ENCODE measurements around the gene DEFB113. TPM values are rescaled to one million over a fixed set of nuclear protein-coding genes. Genes with fewer than 3 reads are reported as not detected.

Gene DEFB113
- total and polyA plus RNA-seq, 2 donors (not counting 1 experiment from before 2014, with no cell fraction given) = not detected

DNA sequence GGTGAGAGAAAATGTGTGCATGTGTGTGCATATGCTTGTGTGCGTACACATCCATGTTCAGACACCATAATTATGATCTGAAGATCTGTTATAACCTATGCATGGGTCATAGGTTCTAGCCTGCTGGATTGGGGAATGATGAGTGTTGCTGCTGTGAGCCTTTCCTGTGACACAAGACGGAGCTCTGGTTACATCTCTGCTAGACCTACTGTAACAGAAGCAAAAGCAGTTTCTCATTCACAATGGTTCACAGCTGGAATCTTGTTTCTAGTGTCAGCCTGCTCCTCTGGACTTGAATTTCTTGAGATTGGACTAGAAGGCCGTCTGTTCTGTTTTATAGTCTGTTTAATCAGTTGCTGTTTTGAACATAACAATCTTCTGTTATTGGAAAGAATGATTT is 45.6 kb downstream of the DEFB113 start:
- H3K9ac ChIP-seq (ENCODE audit: low read length) = no peak overlapping the region
- TF ChIP-seq EZH2 (IDR thresholded peaks at IDR 0.05; ENCODE audit: borderline replicate concordance, insufficient read depth, low read depth, low read length, poor library complexity, severe bottlenecking) = no peak
- TF ChIP-seq, protein P1, sequence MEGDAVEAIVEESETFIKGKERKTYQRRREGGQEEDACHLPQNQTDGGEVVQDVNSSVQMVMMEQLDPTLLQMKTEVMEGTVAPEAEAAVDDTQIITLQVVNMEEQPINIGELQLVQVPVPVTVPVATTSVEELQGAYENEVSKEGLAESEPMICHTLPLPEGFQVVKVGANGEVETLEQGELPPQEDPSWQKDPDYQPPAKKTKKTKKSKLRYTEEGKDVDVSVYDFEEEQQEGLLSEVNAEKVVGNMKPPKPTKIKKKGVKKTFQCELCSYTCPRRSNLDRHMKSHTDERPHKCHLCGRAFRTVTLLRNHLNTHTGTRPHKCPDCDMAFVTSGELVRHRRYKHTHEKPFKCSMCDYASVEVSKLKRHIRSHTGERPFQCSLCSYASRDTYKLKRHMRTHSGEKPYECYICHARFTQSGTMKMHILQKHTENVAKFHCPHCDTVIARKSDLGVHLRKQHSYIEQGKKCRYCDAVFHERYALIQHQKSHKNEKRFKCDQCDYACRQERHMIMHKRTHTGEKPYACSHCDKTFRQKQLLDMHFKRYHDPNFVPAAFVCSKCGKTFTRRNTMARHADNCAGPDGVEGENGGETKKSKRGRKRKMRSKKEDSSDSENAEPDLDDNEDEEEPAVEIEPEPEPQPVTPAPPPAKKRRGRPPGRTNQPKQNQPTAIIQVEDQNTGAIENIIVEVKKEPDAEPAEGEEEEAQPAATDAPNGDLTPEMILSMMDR (IDR thresholded peaks at IDR 0.05) = no peak
- peaks cover 0 to 1% (median 0%) of the 10 kb centered on the region in 4 experiments for H3K27me3 ChIP-seq (replicated peaks in 1 of 4; ENCODE audit: control extremely low read depth in 1 of 4, control insufficient read depth in 3 of 4, insufficient read depth in 4 of 4, low read length in 3 of 4)
- no peak overlapping the region for H2AFZ ChIP-seq (ENCODE audit: insufficient read depth, low read depth, low read length, poor library complexity, severe bottlenecking)
- no peaks in the 10 kb centered on the region for H4K20me1 ChIP-seq (ENCODE audit: control insufficient read depth, insufficient read depth, low read length, poor library complexity, severe bottlenecking)
- WGBS (ENCODE audit: insufficient coverage) = 100% methylated on average over 1 of the region's 3 CpGs
- H3K36me3 ChIP-seq (replicated peaks in 1 of 2; ENCODE audit: control extremely low read depth in 1 of 2, control insufficient read depth in 1 of 2, extremely low read depth in 1 of 2, insufficient read depth in 2 of 2, low read length in 1 of 2) = no peaks in the 10 kb centered on the region
- H3K4me2 ChIP-seq (replicated peaks; ENCODE audit: low read depth, low read length, poor library complexity, severe bottlenecking) = no peak overlapping the region
- no peaks in the 10 kb centered on the region for H3K9me3 ChIP-seq (ENCODE audit: control extremely low read depth in 1 of 3, control insufficient read depth in 2 of 3, insufficient read depth in 1 of 3, low read length in 2 of 3)
- no peaks in the 10 kb centered on the region for H3K4me1 ChIP-seq (ENCODE audit: control insufficient read depth in 2 of 2, insufficient read depth in 2 of 2, low read length in 2 of 2)
- ChIA-PET POLR2A (no interaction called here), CTCF (no interaction called here)
- no peaks in the 10 kb centered on the region for H3K79me2 ChIP-seq (ENCODE audit: control insufficient read depth, insufficient read depth, low read length)
- H3K4me3 ChIP-seq (ENCODE audit: control extremely low read depth in 1 of 5, extremely low read depth in 1 of 5, insufficient read depth in 1 of 5, low read depth in 2 of 5, low read length in 4 of 5) = no peak overlapping the region
- no peak overlapping the region for H3K27ac ChIP-seq (ENCODE audit: low read length in 2 of 2)
- no peak for DNase-seq
- ATAC-seq (ENCODE audit: low read depth) = no peak
- H3K4me1 Mint-ChIP-seq = no peaks in the 10 kb centered on the region
- intact Hi-C loops (cut with micrococcal nuclease) = no loop called here
- H3K27ac Mint-ChIP-seq = no peak overlapping the region
- no peak overlapping the region for H3K4me3 Mint-ChIP-seq
- no peaks in the 10 kb centered on the region for H3K9me3 Mint-ChIP-seq (ENCODE audit: insufficient read depth)
- H3K27me3 Mint-ChIP-seq = no peaks in the 10 kb centered on the region

DNA sequence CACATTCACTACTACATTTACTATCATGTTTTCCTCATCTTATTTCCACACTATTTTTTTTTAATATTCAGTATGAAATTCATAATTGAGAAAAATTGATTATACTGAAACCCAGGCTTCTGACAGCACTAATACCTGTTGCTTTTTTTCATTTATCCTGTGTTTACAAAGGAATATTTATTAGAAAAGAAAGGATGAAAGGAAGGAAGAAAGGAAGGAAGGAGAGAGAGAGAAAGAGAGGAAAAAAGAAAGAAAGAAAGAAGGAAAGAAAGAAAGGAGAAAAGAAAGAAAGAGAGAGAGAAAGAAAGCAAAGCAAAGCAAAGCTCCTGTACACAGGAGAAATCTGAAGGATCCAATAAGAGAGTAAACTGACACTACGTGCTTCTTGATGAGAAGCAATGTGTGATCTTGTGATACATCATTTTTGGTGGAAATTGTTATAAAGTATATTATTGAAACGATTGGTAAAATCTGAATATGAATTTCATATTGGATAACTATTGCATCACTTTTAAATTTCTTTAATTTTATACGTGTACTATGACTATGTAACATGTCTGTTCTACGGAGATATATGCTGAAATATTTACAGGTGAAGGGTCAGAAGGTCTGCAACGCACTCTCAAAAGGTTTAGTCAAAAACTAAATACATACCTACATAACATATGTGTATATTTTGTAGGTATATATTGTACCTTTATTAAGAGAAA is 49.3 kb downstream of the DEFB113 start:
- CTCF ChIA-PET = no interaction called here
- H3K27me3 Mint-ChIP-seq = no peaks in the 10 kb centered on the region
- no peak overlapping the region for H3K27ac Mint-ChIP-seq
- no peak overlapping the region for H3K4me3 Mint-ChIP-seq
- no peak for DNase-seq
- no peaks in the 10 kb centered on the region for H4K20me1 ChIP-seq (ENCODE audit: control insufficient read depth, insufficient read depth, low read length, poor library complexity, severe bottlenecking)
- no peaks in the 10 kb centered on the region for H3K79me2 ChIP-seq (ENCODE audit: control insufficient read depth, insufficient read depth, low read length)
- TF ChIP-seq, protein P1 (IDR thresholded peaks at IDR 0.05) = no peak
- no peak for TF ChIP-seq EZH2 (IDR thresholded peaks at IDR 0.05; ENCODE audit: borderline replicate concordance, insufficient read depth, low read depth, low read length, poor library complexity, severe bottlenecking)
- peaks cover 0 to 2% (median 0%) of the 10 kb centered on the region in 4 experiments for H3K27me3 ChIP-seq (replicated peaks in 1 of 4; ENCODE audit: control extremely low read depth in 1 of 4, control insufficient read depth in 3 of 4, insufficient read depth in 4 of 4, low read length in 3 of 4)
- POLR2A ChIA-PET = no interaction called here
- no peak overlapping the region for H3K4me2 ChIP-seq (replicated peaks; ENCODE audit: low read depth, low read length, poor library complexity, severe bottlenecking)
- H3K9me3 Mint-ChIP-seq (ENCODE audit: insufficient read depth) = peaks cover 2% of the 10 kb centered on the region
- intact Hi-C loops (cut with micrococcal nuclease) = no loop called here
- no peak overlapping the region for H2AFZ ChIP-seq (ENCODE audit: insufficient read depth, low read depth, low read length, poor library complexity, severe bottlenecking)
- no CpG with 5 or more reads among the region's 5 CpGs for WGBS (ENCODE audit: insufficient coverage)
- H3K9me3 ChIP-seq (ENCODE audit: control extremely low read depth in 1 of 3, control insufficient read depth in 2 of 3, insufficient read depth in 1 of 3, low read length in 2 of 3) = no peaks in the 10 kb centered on the region
- no peak overlapping the region for H3K9ac ChIP-seq (ENCODE audit: low read length)
- no peaks in the 10 kb centered on the region for H3K36me3 ChIP-seq (replicated peaks in 1 of 2; ENCODE audit: control extremely low read depth in 1 of 2, control insufficient read depth in 1 of 2, extremely low read depth in 1 of 2, insufficient read depth in 2 of 2, low read length in 1 of 2)
- H3K4me1 Mint-ChIP-seq = no peaks in the 10 kb centered on the region
- no peak overlapping the region for H3K4me3 ChIP-seq (ENCODE audit: control extremely low read depth in 1 of 5, extremely low read depth in 1 of 5, insufficient read depth in 1 of 5, low read depth in 2 of 5, low read length in 4 of 5)
- H3K4me1 ChIP-seq (ENCODE audit: control insufficient read depth in 2 of 2, insufficient read depth in 2 of 2, low read length in 2 of 2) = no peaks in the 10 kb centered on the region
- no peak overlapping the region for H3K27ac ChIP-seq (ENCODE audit: low read length in 2 of 2)
- no peak for ATAC-seq (ENCODE audit: low read depth)

Measured in B cell (primary cell).